ENCODE results near the gene CHST12. TPM values are rescaled to one million over a fixed set of nuclear protein-coding genes. Genes with fewer than 3 reads are reported as not detected.
"Not testable (repeated sequence)": the region's sequence is repeated elsewhere in the genome, so short reads cannot be mapped to it uniquely, and the experiment has no call there.

Gene CHST12
- total RNA-seq (2014; rRNA removed; shearing (Covaris generic)), result 6.3 and 7.6 TPM in 2 replicates

GRCh38 chr7:2403014-2403717 lies at the start of gene CHST12:
Gene CHST12, plus strand, starts transcription at chr7:2403611. Its CDS starts 29,029 bp downstream, at chr7:2432640.
- DNase-seq (ENCODE audit: low read depth), result peak; percentile 99

DNA sequence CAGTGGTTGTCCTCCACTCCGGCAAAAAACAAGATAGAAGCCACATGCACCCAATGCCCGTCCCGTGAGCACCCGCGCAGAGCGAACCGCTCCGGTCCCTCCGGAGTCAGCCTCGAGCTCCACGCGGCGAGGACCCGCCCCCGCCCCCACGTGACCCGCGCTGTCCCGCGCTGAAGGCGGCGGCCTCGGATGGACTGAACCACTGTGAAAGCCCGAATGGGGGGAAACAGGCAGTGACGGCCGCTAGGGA lies 49.5 kb upstream of the CHST12 start:
- peak; percentile 96 for DNase-seq (ENCODE audit: low read depth)

DNA sequence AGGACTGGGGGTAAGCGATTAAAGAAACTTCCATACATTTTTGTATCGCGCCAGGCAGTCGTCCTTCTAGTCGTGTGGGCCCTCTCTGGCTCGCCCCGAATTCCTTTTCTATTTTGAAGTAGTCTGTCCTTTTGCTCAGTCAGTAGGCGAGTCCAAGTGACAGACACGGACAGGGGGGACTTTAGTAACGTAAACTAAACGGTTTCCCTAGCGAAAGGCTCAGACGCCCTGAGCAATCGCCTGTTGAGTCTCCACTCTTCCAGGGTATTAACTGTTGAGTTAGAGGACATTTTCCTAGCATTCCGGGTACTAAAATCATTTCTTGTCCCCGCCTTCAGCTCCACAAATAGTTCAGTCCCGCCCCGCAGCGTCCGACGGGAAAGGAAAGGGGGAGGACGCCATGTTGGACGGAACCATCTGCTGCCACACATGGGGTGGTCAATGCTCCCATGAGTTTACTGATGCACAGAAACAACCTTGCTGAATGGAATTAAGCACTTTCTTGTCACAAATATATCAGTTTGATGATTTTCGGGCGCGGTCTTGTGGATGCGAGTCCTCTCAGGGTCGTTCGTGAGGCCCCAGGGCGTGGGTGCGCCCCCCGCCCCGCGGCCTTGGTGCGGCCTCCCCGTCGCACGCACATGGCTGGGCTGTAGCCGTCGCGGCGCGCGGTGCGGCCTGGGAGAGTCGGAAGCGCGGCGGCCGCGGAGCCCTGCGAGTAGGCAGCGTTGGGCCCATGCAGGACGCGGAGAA lies 49.0 kb upstream of the CHST12 start, which contains the start of gene EIF3B:
Gene EIF3B, plus strand, starts transcription at position 642 of the 753 bp plus-strand sequence. Its CDS starts 95 bp downstream, at position 737.
- peak; percentile 96 for DNase-seq (ENCODE audit: low read depth)

- peak; percentile 34 for DNase-seq (ENCODE audit: low read depth)
Measured at GRCh38 chr7:2354939-2355704, 48.3 kb upstream of the CHST12 start.

- no peak for DNase-seq (ENCODE audit: low read depth)
Measured at GRCh38 chr7:2355705-2356008, 47.8 kb upstream of the CHST12 start.

DNA sequence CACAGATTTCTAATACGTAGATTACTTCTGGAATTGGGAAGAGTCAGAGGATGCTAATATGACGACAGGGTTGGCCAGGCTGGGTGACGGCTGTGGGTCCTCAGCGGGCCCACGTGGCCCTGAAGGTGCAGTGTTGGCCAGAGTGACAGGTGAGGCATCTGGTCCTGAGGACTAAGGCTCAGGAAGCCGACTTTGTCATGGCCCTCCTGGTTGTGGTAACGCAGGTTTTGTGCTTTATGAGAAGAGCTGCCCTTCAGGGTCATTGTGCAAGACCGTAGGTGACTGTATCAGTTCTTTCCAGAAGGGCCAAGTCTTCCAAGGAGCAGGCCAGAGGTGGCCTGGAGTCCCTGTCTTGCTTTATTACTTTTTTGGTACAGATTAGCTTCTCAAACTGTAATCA lies 46.2 kb upstream of the CHST12 start:
- DNase-seq (ENCODE audit: low read depth), result no peak

DNA sequence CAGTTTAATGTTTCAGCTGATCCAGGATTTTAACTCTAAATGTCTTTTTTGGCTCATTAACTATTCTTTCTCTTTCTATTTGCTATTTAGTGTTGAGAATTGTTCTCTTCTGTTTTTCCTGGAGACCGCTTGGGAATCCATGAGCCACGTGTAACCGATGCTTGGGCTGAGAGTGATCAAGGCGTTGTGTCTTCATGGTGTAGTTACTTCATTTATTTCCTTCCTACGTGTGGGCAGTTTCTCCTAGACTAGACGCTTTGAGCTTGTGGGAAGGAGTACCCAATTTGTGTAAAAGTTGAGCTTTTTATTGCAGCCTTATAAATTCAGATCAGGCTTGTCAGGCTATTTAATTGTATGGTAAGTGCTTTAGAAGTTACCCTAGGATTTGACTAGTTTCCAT lies 45.8 kb upstream of the CHST12 start:
- DNase-seq (ENCODE audit: low read depth), result no peak

GRCh38 chr7:2358968-2359527 lies 44.4 kb upstream of the CHST12 start:
- no peak for DNase-seq (ENCODE audit: low read depth)

DNA sequence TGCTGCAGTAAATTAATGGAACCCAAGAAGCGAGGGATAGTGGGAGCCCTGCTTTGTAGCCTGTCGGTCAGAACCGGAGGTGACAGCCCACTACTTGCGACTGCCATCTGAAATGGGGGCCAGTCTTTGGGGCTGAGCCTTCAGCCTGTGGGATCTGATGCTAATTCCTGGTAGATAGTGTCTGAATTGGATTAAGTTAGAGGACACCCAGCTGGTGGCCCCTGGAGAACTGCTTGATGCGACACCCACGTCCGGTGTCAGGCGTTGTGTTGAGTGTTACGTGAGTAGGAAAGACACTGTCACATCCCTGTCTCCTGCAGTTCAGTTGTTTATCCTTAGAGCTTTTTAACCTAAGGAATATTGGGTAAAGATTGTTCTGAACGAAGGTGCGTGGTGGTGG lies 43.8 kb upstream of the CHST12 start:
- no peak for DNase-seq (ENCODE audit: low read depth)

- no peak for DNase-seq (ENCODE audit: low read depth)
Measured at GRCh38 chr7:2360796-2361195, 42.6 kb upstream of the CHST12 start.

DNA sequence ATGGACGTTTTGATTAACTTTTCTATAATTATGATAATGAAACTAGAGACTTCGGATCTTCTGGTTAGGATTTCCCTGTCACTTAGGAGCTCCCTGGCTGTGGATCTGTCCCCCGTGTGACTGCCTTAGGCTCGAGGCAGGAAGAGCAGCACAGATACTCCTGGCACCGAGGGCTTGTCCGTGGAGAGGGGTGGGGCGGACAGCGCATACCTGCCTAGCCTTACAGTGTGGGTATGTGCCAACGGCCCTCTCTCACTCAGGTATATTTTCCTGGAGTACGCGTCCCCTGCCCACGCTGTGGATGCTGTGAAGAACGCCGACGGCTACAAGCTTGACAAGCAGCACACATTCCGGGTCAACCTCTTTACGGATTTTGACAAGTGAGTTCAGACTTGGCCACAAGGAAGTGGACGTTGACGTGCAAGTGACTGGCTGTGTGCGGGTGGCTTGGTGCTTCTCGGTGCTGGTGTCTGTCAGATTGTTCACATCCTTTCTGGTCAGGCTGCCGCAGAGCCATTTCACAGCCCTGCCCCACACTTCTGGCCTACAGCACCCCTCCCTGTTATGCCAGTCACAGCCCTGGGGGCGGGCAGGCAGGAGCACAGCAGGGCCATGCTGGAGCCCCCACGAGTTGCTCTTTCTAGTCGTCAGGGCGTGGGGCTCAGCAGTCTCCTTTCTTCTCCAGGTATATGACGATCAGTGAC lies 40.9 kb upstream of the CHST12 start:
- DNase-seq (ENCODE audit: low read depth), result no peak

DNA sequence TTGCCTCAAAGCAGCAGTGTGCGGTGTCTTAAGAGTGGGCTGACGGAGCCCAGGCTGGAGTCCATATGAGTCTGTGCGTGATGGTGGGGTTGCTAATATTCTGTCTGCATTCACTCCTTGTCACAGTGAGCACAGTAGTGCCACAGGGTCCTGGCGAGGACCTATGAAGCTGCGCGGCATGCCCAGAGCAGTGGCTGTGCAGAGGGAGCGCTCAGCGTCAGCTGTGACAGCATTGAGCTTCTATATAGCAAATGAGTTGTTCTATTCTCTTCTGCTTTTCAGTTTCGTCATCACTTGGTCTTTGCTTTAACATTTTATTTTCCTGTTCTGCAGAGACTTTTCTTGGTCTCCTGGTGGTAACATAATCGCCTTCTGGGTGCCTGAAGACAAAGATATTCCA lies 34.3 kb upstream of the CHST12 start:
- no peak for DNase-seq (ENCODE audit: low read depth)

GRCh38 chr7:2371329-2371728 lies 32.1 kb upstream of the CHST12 start:
- DNase-seq (ENCODE audit: low read depth), result no peak

GRCh38 chr7:2372724-2373123 lies 30.7 kb upstream of the CHST12 start:
- no peak for DNase-seq (ENCODE audit: low read depth)

- peak; percentile 59 for DNase-seq (ENCODE audit: low read depth)
Measured at GRCh38 chr7:2373124-2373556, 30.3 kb upstream of the CHST12 start.

DNA sequence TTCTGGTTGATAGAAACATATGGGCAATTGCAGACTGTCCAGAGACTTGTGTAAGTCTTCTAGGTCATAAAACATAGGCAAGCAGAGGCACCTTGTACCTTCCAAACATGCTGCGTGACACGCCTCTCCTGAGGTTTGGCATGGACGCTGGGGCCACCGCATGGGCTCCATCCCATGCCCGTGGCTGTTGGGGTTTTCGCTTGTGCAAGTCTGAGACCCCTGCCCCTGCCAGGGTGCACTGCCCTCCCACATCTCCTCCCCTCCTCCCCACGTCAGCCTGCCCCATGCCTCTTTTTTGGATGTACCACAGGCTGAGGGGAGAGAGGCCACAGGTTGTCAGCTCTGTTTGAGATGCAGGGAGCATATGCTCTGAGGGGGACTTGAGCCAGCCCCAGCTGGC lies 29.8 kb upstream of the CHST12 start:
- no peak for DNase-seq (ENCODE audit: low read depth)

GRCh38 chr7:2374401-2374800 lies 29.0 kb upstream of the CHST12 start:
- DNase-seq (ENCODE audit: low read depth), result no peak

GRCh38 chr7:2374830-2375728 lies 28.3 kb upstream of the CHST12 start:
- no peak for DNase-seq (ENCODE audit: low read depth)

- no peak for DNase-seq (ENCODE audit: low read depth)
Measured at GRCh38 chr7:2376351-2377154, 26.9 kb upstream of the CHST12 start.

- DNase-seq (ENCODE audit: low read depth), result not testable (repeated sequence)
Measured at GRCh38 chr7:2377492-2377891, 25.9 kb upstream of the CHST12 start.
